ENCODE results near the gene EHD1.

EHD1 gene

DNA sequence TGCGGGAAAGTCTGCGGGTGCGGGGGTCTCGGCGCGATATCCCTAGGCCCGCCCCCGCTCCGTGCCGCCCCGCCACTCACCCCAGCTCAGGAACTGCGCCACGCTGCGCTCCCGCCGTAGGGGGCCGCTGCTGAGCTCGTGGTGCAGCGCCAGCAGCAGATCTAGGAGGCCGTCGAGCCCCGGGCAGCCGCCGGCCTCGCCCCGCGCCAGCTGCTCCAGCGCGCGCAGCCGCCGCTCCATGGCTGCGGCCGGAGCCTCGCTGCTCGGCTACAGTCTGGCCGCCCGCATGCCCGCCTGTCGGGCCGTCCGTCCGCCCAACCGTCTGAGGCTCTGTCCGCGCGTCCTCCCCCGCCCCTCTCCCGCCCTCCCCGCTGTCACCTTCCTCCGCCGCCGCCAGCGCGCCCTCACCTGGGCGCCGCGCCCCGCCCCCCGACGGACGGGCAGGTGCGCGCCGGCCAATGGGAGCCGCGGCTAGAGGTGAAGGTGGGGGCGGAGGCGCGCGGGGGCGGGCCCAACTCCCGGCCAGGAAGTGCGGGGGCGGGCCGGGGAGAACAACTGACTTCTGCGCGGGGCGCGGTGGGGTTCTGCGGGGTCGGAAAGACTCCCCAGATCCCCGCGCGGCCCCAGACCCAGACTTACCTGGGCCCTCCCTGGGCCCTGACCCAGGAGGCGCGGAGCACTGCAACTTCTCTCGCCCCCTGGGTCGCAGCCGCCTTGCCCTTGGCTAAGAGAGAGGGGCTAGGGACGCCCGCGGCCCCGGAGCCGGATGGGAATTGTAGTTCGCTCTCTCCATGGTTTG is 33.9 kb downstream of the EHD1 start, which contains the start of gene CDC42BPG:
CDC42BPG (minus strand) TSS at position 324 of the 799 bp plus-strand sequence; CDS start at position 240, 84 bp downstream.
- peak in 1 of 3 experiments; percentile 58 for DNase-seq (ENCODE audit: low read depth in 3 of 3)

DNA sequence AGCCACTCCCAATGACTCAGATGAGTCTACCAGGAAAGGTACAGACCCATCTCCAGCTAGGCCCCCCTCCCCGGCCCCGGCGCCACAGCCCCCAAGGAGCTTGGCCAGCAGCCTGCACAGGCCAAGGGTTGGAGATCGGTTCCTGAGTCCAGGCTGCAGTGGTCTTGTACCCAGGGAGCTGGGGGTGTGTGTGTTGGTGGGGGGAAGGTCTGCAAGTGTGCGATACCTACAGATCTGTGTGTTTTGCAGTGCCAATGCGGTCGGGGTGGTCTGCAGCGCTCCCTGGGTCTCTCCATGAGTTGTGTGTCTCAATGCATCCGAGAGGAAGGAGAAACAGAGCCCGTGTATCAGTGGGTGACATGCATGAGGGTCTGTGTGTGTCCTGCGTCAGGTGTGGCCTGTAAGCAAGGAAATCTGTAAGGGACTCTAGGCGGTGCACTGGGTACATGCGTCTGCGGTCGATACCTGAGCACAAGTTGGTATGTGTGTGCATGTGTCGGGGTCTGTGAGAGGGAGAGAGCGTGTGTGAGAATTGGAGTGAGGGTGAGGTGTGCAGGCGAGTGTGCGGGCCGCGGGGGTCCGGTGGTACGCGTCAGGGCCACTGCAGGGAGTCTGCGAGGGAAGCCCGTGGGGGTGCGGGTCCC is 34.6 kb downstream of the EHD1 start:
- no peak for DNase-seq (ENCODE audit: low read depth in 3 of 3)

DNA sequence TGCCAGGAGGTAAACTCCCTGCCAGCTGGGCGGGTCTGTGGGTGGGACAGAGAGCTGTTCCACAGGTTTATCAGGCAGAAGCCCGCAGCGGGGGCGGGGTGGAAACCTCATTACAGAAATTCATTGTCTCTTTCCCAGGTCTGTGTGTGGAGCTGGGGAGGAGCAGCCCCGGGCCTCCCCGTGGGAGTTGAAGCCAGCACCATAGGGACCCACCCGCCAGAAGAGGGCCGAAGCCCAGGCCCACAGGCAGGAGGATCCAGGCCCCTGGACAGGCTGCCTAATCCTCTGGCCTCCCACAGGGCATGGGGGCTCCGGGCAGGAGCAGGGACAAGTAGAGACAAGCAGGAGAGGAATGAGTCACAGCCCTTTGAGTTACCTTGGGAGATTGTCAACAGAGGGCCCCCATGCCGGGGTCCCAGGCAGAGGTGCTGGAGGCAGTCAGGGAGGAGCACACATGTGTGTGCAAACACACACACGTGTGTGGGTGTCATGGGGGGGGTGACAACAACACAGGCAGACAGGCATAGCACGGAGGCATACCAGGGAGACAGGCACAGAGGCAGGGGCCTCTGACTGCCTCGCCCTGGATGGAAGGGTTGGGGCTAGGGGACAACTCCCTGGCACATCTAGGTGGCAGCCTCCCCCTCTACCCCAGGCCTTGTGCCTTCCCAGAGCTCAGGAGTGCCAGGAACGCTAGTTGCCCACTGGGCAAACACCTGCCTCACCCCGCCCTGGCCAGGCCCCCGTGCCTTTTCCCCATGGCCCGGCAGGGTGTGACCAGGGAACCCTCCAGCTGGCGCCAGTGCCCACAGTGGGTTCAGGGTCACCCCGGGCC is 35.4 kb downstream of the EHD1 start:
- no peak for DNase-seq (ENCODE audit: low read depth in 3 of 3)

DNA sequence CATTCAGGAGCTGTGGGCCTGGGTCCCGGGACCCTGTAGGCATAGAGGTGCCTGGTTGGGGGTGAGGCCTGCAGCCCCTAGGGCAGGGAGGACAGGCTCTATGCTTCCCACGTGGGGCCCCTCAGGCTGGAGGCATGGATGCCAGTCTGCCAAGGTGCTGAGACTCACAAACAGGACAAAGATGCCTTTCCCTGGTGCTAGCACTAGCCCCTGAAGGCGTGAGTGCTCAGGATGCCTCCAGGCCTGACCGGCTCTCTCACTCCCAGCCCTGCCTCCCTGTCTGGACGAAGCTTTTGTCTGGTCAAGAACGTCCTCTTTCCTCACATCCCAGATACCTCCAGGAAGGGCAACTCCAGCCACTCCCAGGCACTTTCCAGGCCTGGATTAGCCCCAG is 36.1 kb downstream of the EHD1 start:
- DNase-seq (ENCODE audit: low read depth in 3 of 3) = no peak

- no peak for DNase-seq (ENCODE audit: low read depth in 3 of 3)
Measured at GRCh38 chr11:64841592-64842365, 36.6 kb downstream of the EHD1 start.

- no peak for DNase-seq (ENCODE audit: low read depth in 3 of 3)
Measured at GRCh38 chr11:64839887-64840782, 38.3 kb downstream of the EHD1 start.

- DNase-seq (ENCODE audit: low read depth in 3 of 3) = no peak
Measured at GRCh38 chr11:64839335-64839734, 39.1 kb downstream of the EHD1 start.

- no peak for DNase-seq (ENCODE audit: low read depth in 3 of 3)
Measured at GRCh38 chr11:64838600-64839334, 39.7 kb downstream of the EHD1 start.

GRCh38 chr11:64837887-64838351 is 40.5 kb downstream of the EHD1 start:
- DNase-seq (ENCODE audit: low read depth in 3 of 3) = no peak

DNA sequence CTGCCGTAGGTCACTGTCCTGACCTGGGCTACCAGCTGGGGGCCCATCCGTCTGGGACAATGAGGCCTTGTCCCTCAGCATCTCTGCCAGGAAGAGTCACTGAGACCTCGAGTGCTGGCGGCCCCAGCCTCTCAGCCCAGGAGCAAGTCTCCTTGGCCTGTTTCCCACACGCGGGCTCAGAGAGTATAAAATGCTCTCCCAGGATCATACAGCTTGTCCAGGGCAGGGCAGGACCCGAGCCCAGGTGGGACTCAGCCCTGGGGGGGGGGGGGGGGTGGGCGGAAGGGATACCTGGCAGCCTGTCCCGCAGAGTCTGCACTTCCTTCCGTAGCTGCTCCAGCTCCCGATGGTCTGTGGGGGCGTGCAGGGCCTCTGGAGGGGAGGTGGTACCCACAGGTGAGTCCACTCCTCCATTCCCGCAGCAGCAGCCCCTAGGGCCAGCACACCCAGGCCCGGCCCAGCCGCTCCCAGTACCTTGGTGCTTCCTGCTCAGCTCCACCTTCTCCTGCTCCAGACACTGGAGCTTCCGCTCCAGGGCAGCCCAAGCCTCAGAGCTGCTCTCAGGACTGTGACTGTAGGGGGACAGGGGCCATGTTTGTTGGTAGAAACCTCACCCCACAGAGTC is 41.9 kb downstream of the EHD1 start:
- no peak for DNase-seq (ENCODE audit: low read depth in 3 of 3)

GRCh38 chr11:64835616-64836447 is 42.6 kb downstream of the EHD1 start:
- no peak for DNase-seq (ENCODE audit: low read depth in 3 of 3)

- DNase-seq (ENCODE audit: low read depth in 3 of 3) = no peak
Measured at GRCh38 chr11:64834723-64835615, 43.5 kb downstream of the EHD1 start.

GRCh38 chr11:64834031-64834722 is 44.2 kb downstream of the EHD1 start:
- no peak for DNase-seq (ENCODE audit: low read depth in 3 of 3)

GRCh38 chr11:64833509-64833908 is 44.9 kb downstream of the EHD1 start:
- no peak for DNase-seq (ENCODE audit: low read depth in 3 of 3)

DNA sequence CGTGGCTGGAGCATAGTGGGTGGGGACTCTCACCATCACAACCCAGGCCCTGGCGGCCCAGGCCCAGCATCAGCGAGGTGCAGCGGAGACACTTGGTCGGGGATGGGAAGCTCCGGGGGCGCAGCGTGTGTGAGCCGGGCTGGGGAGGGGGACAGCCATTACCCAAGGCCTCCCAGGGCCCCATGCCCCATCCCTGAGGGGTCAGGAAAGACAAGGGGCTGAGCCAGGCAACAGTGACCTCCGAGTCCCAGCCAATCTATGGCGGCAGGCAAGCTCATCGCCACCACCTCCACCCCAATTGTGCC is 45.3 kb downstream of the EHD1 start:
- DNase-seq (ENCODE audit: low read depth in 3 of 3) = no peak

GRCh38 chr11:64832467-64833197 is 45.8 kb downstream of the EHD1 start:
- DNase-seq (ENCODE audit: low read depth in 3 of 3) = no peak
